Endodermal cell (in vitro differentiated cells): ENCODE measurements around the gene CAPN10. TPM values are rescaled to one million over a fixed set of nuclear protein-coding genes. Genes with fewer than 3 reads are reported as not detected.

Source experiments
- DNase-seq: peaks from one replicate; pipeline ENCODE4 v3.0.0-alpha.2; 2017
- H3K27ac ChIP-seq: 2 replicates; pipeline ENCODE4 v1.5.1; 2013; ENCODE audit warnings: mild to moderate bottlenecking, low read depth, low read length, moderate library complexity
- H3K27me3 ChIP-seq: 2 replicates; pipeline ENCODE4 v1.6.1; 2013; ENCODE audit warnings: mild to moderate bottlenecking, low read length, moderate library complexity; ENCODE audit not compliant: insufficient read depth, control insufficient read depth, poor library complexity, severe bottlenecking
- H3K36me3 ChIP-seq: 2 replicates; pipeline ENCODE4 v1.7.0; 2013; ENCODE audit warnings: mild to moderate bottlenecking, low read length, moderate library complexity; ENCODE audit not compliant: control insufficient read depth, insufficient read depth
- H3K4me1 ChIP-seq: one replicate; pipeline ENCODE4 v1.7.0; 2013; ENCODE audit warnings: low read length; ENCODE audit not compliant: control insufficient read depth, insufficient read depth
- H3K4me3 ChIP-seq: 2 replicates; pipeline ENCODE4 v1.5.1; 2013; ENCODE audit warnings: mild to moderate bottlenecking, low read length, moderate library complexity
- H3K9ac ChIP-seq: 2 replicates; pipeline ENCODE4 v1.6.1; 2013; ENCODE audit warnings: mild to moderate bottlenecking, low read length, moderate library complexity; ENCODE audit not compliant: poor library complexity, severe bottlenecking; ENCODE audit errors: extremely low read depth
- H3K9me3 ChIP-seq: 2 replicates; pipeline ENCODE4 v1.6.1; 2013; ENCODE audit warnings: mild to moderate bottlenecking, low read length, moderate library complexity; ENCODE audit not compliant: control insufficient read depth
- H3K27ac Mint-ChIP-seq: 2 replicates; pipeline ENCODE4 v1.8.0; 2020; ENCODE audit warnings: mixed read lengths
- H3K27me3 Mint-ChIP-seq: 2 replicates; pipeline ENCODE4 v1.8.0; 2021; ENCODE audit warnings: mild to moderate bottlenecking, mixed read lengths; ENCODE audit not compliant: insufficient read depth
- H3K36me3 Mint-ChIP-seq: 2 replicates; pipeline ENCODE4 v1.8.0; 2020; ENCODE audit warnings: low read depth, mixed read lengths
- H3K4me1 Mint-ChIP-seq: 2 replicates; pipeline ENCODE4 v1.8.0; 2020; ENCODE audit warnings: mixed read lengths
- H3K4me3 Mint-ChIP-seq: 2 replicates; pipeline ENCODE4 v1.8.0; 2020; ENCODE audit warnings: mild to moderate bottlenecking, moderate library complexity, mixed read lengths
- H3K9me3 Mint-ChIP-seq: 2 replicates; pipeline ENCODE4 v1.8.0; 2020; ENCODE audit warnings: mild to moderate bottlenecking, mixed read lengths
- WGBS, 2 experiments: methylation state at CpG; one replicate each; pipeline versions ENCODE4 v1.1.5 to v1.1.7; 2013; ENCODE audit warnings: missing lambda C conversion rate in 2 of 2, mixed read lengths in 1 of 2; ENCODE audit not compliant: insufficient coverage in 1 of 2, insufficient read length in 1 of 2; 5-methylcytosine and 5-hydroxymethylcytosine counted together
- total RNA-seq, 2 donors: library from RNA; stranded (reverse); fragmentation: NEBNext Ultra II Directional in 1 of 2; extraction: Animal tissue kit (Norgen Biotek cat#: 25700) in 1 of 2; gene quantifications; 2 replicates in 1 of 2; 3 replicates in 1 of 2; pipeline ENCODE4 v1.2.1, GENCODE V29; 2021
- TF ChIP-seq, protein P1 (sequence below): fragments of 200-600 bp; sonication (generic); conservative IDR thresholded peaks from 2 replicates; pipeline ENCODE4 v1.5.0; 2021; ENCODE audit warnings: antibody characterized with exemption, mild to moderate bottlenecking

Gene CAPN10
- total RNA-seq, 2 donors from 2014 or later: 58.9 to 61.9 TPM

- Histone ChIP-seq H3K27ac (no peak overlapping the region), H3K9me3 (no peaks in the 10 kb centered on the region), H3K36me3 (no peaks in the 10 kb centered on the region), H3K4me1 (no peaks in the 10 kb centered on the region), H3K4me3 (no peak overlapping the region), H3K9ac (no peak overlapping the region), H3K27me3 (no peaks in the 10 kb centered on the region)
- TF ChIP-seq, protein P1, sequence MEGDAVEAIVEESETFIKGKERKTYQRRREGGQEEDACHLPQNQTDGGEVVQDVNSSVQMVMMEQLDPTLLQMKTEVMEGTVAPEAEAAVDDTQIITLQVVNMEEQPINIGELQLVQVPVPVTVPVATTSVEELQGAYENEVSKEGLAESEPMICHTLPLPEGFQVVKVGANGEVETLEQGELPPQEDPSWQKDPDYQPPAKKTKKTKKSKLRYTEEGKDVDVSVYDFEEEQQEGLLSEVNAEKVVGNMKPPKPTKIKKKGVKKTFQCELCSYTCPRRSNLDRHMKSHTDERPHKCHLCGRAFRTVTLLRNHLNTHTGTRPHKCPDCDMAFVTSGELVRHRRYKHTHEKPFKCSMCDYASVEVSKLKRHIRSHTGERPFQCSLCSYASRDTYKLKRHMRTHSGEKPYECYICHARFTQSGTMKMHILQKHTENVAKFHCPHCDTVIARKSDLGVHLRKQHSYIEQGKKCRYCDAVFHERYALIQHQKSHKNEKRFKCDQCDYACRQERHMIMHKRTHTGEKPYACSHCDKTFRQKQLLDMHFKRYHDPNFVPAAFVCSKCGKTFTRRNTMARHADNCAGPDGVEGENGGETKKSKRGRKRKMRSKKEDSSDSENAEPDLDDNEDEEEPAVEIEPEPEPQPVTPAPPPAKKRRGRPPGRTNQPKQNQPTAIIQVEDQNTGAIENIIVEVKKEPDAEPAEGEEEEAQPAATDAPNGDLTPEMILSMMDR: no peak
- Mint-ChIP-seq H3K36me3 (peaks cover 5% of the 10 kb centered on the region), H3K9me3 (no peaks in the 10 kb centered on the region), H3K4me1 (no peaks in the 10 kb centered on the region), H3K4me3 (no peak overlapping the region), H3K27me3 (peaks cover 1% of the 10 kb centered on the region), H3K27ac (no peak overlapping the region)
- no peak for DNase-seq
- 89 to 91% methylated on average over 11 to 12 of the region's 12 CpGs for WGBS, 2 experiments
Observed at GRCh38 chr2:240605867-240606743, 19.6 kb downstream of the CAPN10 start.

DNA sequence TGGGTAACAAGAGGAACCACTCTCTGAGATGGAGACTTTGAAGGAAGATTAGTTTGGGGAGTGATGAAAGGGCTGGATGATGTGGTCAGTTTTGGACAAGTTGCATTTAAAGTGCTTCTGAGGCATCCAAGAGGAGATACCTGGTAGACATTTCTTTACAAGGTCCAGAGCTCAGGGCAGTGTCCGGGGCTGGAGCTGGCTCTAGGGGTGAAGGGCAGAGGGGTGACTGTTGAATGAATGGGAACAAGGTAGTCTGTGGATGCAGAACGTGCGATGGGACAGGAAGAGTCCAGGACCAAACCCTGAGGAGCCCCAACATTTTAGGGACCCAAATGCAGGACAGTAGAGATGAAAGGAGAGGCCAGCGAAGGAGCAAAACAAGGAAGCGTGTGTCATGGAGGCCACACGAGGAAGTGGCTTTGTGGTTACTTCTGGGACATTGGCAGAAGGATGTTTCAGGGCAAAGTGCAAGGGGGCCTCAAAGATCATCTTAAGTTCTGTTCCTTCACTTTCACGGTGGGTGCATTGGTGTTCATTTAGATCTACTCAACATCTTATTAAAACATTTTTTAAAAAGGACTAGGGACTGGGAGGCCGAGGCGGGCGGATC, 25.2 kb downstream of the CAPN10 start:
- DNase-seq: no peak
- Mint-ChIP-seq H3K9me3 (peaks cover 29% of the 10 kb centered on the region), H3K4me1 (no peaks in the 10 kb centered on the region), H3K27ac (no peak overlapping the region), H3K4me3 (no peak overlapping the region), H3K36me3 (peaks cover 6% of the 10 kb centered on the region), H3K27me3 (peaks cover 1% of the 10 kb centered on the region)
- H3K4me3 ChIP-seq: no peak overlapping the region
- H3K4me1 ChIP-seq: no peaks in the 10 kb centered on the region
- H3K27me3 ChIP-seq: no peaks in the 10 kb centered on the region
- 92 to 94% methylated on average over 9 to 10 of the region's 10 CpGs for WGBS, 2 experiments
- TF ChIP-seq, protein P1: no peak
- no peak overlapping the region for H3K9ac ChIP-seq
- no peak overlapping the region for H3K27ac ChIP-seq
- H3K9me3 ChIP-seq: peaks cover 12% of the 10 kb centered on the region
- no peaks in the 10 kb centered on the region for H3K36me3 ChIP-seq

DNA sequence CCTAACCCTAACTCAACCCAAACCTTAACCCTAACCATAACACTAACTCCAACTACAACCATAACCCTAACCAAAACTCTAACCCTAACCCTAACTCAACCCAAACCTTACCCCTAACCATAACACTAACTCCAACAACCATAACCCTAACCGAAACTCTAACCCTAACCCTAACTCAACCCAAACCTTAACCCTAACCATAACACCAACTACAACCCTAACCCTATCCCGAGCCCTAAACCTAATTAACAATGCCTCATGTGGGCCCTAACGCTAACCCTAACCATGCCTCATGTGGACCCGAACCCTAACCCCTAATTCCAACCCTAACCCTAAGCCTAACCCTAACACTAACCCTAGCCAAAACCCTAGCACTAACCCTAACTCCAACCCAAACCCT, 27.2 kb downstream of the CAPN10 start:
- H3K27ac ChIP-seq: no peak overlapping the region
- TF ChIP-seq, protein P1: no peak
- WGBS, 2 experiments: 82 to 90% methylated on average over 3 to 4 of the region's 4 CpGs
- DNase-seq: no peak
- no peaks in the 10 kb centered on the region for H3K27me3 ChIP-seq
- Mint-ChIP-seq H3K36me3 (peaks cover 6% of the 10 kb centered on the region), H3K4me1 (no peaks in the 10 kb centered on the region), H3K27ac (no peak overlapping the region), H3K4me3 (no peak overlapping the region), H3K27me3 (peaks cover 2% of the 10 kb centered on the region), H3K9me3 (peaks cover 43% of the 10 kb centered on the region)
- no peaks in the 10 kb centered on the region for H3K4me1 ChIP-seq
- no peak overlapping the region for H3K9ac ChIP-seq
- peaks cover 32% of the 10 kb centered on the region for H3K9me3 ChIP-seq
- no peak overlapping the region for H3K4me3 ChIP-seq
- H3K36me3 ChIP-seq: no peaks in the 10 kb centered on the region
